Immature natural killer cell (primary cell): ENCODE data around the gene SEPTIN14. TPM values are rescaled to one million over a fixed set of nuclear protein-coding genes. Genes with fewer than 3 reads are reported as not detected.
"Not testable (repeated sequence)": the region's sequence is repeated elsewhere in the genome, so short reads cannot be mapped to it uniquely, and the experiment has no call there.

Experiments used
- DNase-seq, 3 donors: peaks; one replicate each; pipeline ENCODE4 v3.0.0; 2022; ENCODE audit warnings: mixed read lengths in 1 of 3
- H3K27ac Mint-ChIP-seq, 6 donors: one replicate each; pipeline ENCODE4 v1.8.0; 2020; ENCODE audit warnings: mixed read lengths in 6 of 6, mild to moderate bottlenecking in 5 of 6, inconsistent platforms in 4 of 6, moderate library complexity in 3 of 6
- H3K27me3 Mint-ChIP-seq, 3 donors: one replicate each; pipeline ENCODE4 v1.8.0; 2020 to 2021; ENCODE audit warnings: low read depth in 3 of 3, mild to moderate bottlenecking in 3 of 3, mixed read lengths in 3 of 3, moderate library complexity in 3 of 3, inconsistent platforms in 1 of 3
- H3K36me3 Mint-ChIP-seq, 3 donors: one replicate each; pipeline ENCODE4 v1.8.0; 2020; ENCODE audit warnings: mixed read lengths in 3 of 3, inconsistent platforms in 2 of 3, mild to moderate bottlenecking in 2 of 3
- H3K4me1 Mint-ChIP-seq, 2 donors: one replicate each; pipeline ENCODE4 v1.8.0; 2020; ENCODE audit warnings: inconsistent platforms in 2 of 2, mild to moderate bottlenecking in 2 of 2, mixed read lengths in 2 of 2, moderate library complexity in 1 of 2
- H3K4me3 Mint-ChIP-seq, 5 donors: one replicate each; pipeline ENCODE4 v1.8.0; 2020; ENCODE audit warnings: mild to moderate bottlenecking in 5 of 5, mixed read lengths in 5 of 5, inconsistent platforms in 3 of 5, moderate library complexity in 3 of 5
- H3K9me3 Mint-ChIP-seq, 6 donors: one replicate each; pipeline ENCODE4 v1.8.0; 2020; ENCODE audit warnings: mild to moderate bottlenecking in 6 of 6, mixed read lengths in 6 of 6, inconsistent platforms in 4 of 6, moderate library complexity in 3 of 6
- polyA plus RNA-seq, 3 donors: library from polyadenylated mRNA; unstranded; fragments of 300-500 nt; fragmentation: Illumina TruSeq; gene quantifications; one replicate each; pipeline ENCODE4 v1.2.3, GENCODE V29; 2021

SEPTIN14 gene
- polyA plus RNA-seq, result not detected

- DNase-seq, H3K27ac Mint-ChIP-seq, H3K4me3 Mint-ChIP-seq, H3K36me3 Mint-ChIP-seq, H3K9me3 Mint-ChIP-seq, H3K4me1 Mint-ChIP-seq, H3K27me3 Mint-ChIP-seq: not testable (repeated sequence)
Observed at GRCh38 chr7:55862652-55863051, at the start of gene SEPTIN14. Gene SEPTIN14, minus strand, starts transcription at chr7:55862752. Its CDS starts 756 bp downstream, at chr7:55861996.

GRCh38 chr7:55903985-55904759, 41.6 kb upstream of the SEPTIN14 start:
- peaks cover 0 to 4% (median 0%) of the 10 kb centered on the region in 3 donors for H3K27me3 Mint-ChIP-seq
- H3K9me3 Mint-ChIP-seq, result no peaks in the 10 kb centered on the region
- DNase-seq, result no peak
- H3K4me3 Mint-ChIP-seq, result no peak overlapping the region
- peaks cover 0 to 2% of the 10 kb centered on the region in 2 donors for H3K4me1 Mint-ChIP-seq
- H3K27ac Mint-ChIP-seq, result no peak overlapping the region
- peaks cover 0 to 9% (median 0%) of the 10 kb centered on the region in 3 donors for H3K36me3 Mint-ChIP-seq

GRCh38 chr7:55901059-55901458, 38.5 kb upstream of the SEPTIN14 start:
- not testable (repeated sequence) for H3K4me3 Mint-ChIP-seq, H3K9me3 Mint-ChIP-seq, H3K36me3 Mint-ChIP-seq, H3K4me1 Mint-ChIP-seq, H3K27ac Mint-ChIP-seq, H3K27me3 Mint-ChIP-seq, DNase-seq

- H3K27ac Mint-ChIP-seq, result no peak overlapping the region
- DNase-seq, result no peak
- H3K36me3 Mint-ChIP-seq, result no peaks in the 10 kb centered on the region
- no peak overlapping the region for H3K4me3 Mint-ChIP-seq
- H3K4me1 Mint-ChIP-seq, result no peaks in the 10 kb centered on the region
- no peaks in the 10 kb centered on the region for H3K9me3 Mint-ChIP-seq
- peaks cover 0 to 5% (median 3%) of the 10 kb centered on the region in 3 donors for H3K27me3 Mint-ChIP-seq
Observed at GRCh38 chr7:55898287-55898686, 35.7 kb upstream of the SEPTIN14 start.

GRCh38 chr7:55895021-55895420, 32.5 kb upstream of the SEPTIN14 start:
- Mint-ChIP-seq H3K27me3 (peaks cover 0 to 3% (median 3%) of the 10 kb centered on the region in 3 donors), H3K36me3 (no peaks in the 10 kb centered on the region), H3K4me1 (no peaks in the 10 kb centered on the region), H3K9me3 (no peaks in the 10 kb centered on the region), H3K27ac (no peak overlapping the region), H3K4me3 (no peak overlapping the region)
- DNase-seq, result no peak

GRCh38 chr7:55893940-55894339, 31.4 kb upstream of the SEPTIN14 start:
- no peaks in the 10 kb centered on the region for H3K9me3 Mint-ChIP-seq
- DNase-seq, result no peak
- H3K36me3 Mint-ChIP-seq, result no peaks in the 10 kb centered on the region
- H3K27me3 Mint-ChIP-seq, result peaks cover 0 to 5% (median 5%) of the 10 kb centered on the region in 3 donors
- no peak overlapping the region for H3K4me3 Mint-ChIP-seq
- no peaks in the 10 kb centered on the region for H3K4me1 Mint-ChIP-seq
- H3K27ac Mint-ChIP-seq, result no peak overlapping the region

GRCh38 chr7:55888378-55888777, 25.8 kb upstream of the SEPTIN14 start:
- peak overlapping the region; percentile 86 to 92 (median 90) for H3K4me3 Mint-ChIP-seq
- not testable (repeated sequence) for H3K36me3 Mint-ChIP-seq, H3K9me3 Mint-ChIP-seq, DNase-seq
- peak overlapping the region; percentile 78 to 92 (median 90) for H3K27ac Mint-ChIP-seq
- peaks cover 8 to 24% (median 20%) of the 10 kb centered on the region in 3 donors for H3K27me3 Mint-ChIP-seq
- peaks cover 7 to 11% of the 10 kb centered on the region in 2 donors for H3K4me1 Mint-ChIP-seq

- peaks cover 8 to 25% (median 20%) of the 10 kb centered on the region in 3 donors for H3K27me3 Mint-ChIP-seq
- peaks cover 7 to 11% of the 10 kb centered on the region in 2 donors for H3K4me1 Mint-ChIP-seq
- H3K9me3 Mint-ChIP-seq, result no peaks in the 10 kb centered on the region
- H3K27ac Mint-ChIP-seq, result peak overlapping the region; percentile 78 to 92 (median 90)
- H3K36me3 Mint-ChIP-seq, result no peaks in the 10 kb centered on the region
- DNase-seq, result peak in 2 of 3 donors; percentile 7 to 19
- H3K4me3 Mint-ChIP-seq, result peak overlapping the region; percentile 86 to 92 (median 90)
Observed at GRCh38 chr7:55887821-55888247, 25.3 kb upstream of the SEPTIN14 start.

- H3K27ac Mint-ChIP-seq, result no peak overlapping the region
- H3K36me3 Mint-ChIP-seq, result no peaks in the 10 kb centered on the region
- no peak for DNase-seq
- H3K4me3 Mint-ChIP-seq, result no peak overlapping the region
- H3K9me3 Mint-ChIP-seq, result no peaks in the 10 kb centered on the region
- peaks cover 8 to 25% (median 20%) of the 10 kb centered on the region in 3 donors for H3K27me3 Mint-ChIP-seq
- peaks cover 7 to 11% of the 10 kb centered on the region in 2 donors for H3K4me1 Mint-ChIP-seq
Observed at GRCh38 chr7:55884321-55884720, 21.8 kb upstream of the SEPTIN14 start.

GRCh38 chr7:55878691-55879090, 16.1 kb upstream of the SEPTIN14 start:
- H3K27me3 Mint-ChIP-seq, result peaks cover 1 to 4% (median 4%) of the 10 kb centered on the region in 3 donors
- DNase-seq, result no peak
- no peaks in the 10 kb centered on the region for H3K36me3 Mint-ChIP-seq
- no peak overlapping the region for H3K27ac Mint-ChIP-seq
- no peaks in the 10 kb centered on the region for H3K9me3 Mint-ChIP-seq
- no peak overlapping the region for H3K4me3 Mint-ChIP-seq
- no peaks in the 10 kb centered on the region for H3K4me1 Mint-ChIP-seq

- Mint-ChIP-seq H3K27me3 (peaks cover 0 to 4% (median 4%) of the 10 kb centered on the region in 3 donors), H3K4me1 (no peaks in the 10 kb centered on the region), H3K4me3 (no peak overlapping the region), H3K9me3 (no peaks in the 10 kb centered on the region), H3K27ac (no peak overlapping the region), H3K36me3 (no peaks in the 10 kb centered on the region)
- DNase-seq, result no peak
Observed at GRCh38 chr7:55877308-55877707, 14.8 kb upstream of the SEPTIN14 start.

GRCh38 chr7:55873765-55874164, 11.2 kb upstream of the SEPTIN14 start:
- H3K36me3 Mint-ChIP-seq, result no peaks in the 10 kb centered on the region
- no peak for DNase-seq
- peaks cover 2 to 9% (median 4%) of the 10 kb centered on the region in 3 donors for H3K27me3 Mint-ChIP-seq
- H3K27ac Mint-ChIP-seq, result no peak overlapping the region
- H3K9me3 Mint-ChIP-seq, result peaks cover 0 to 2% (median 0%) of the 10 kb centered on the region in 6 donors
- no peak overlapping the region for H3K4me3 Mint-ChIP-seq
- H3K4me1 Mint-ChIP-seq, result no peaks in the 10 kb centered on the region

- H3K36me3 Mint-ChIP-seq, result no peaks in the 10 kb centered on the region
- no peak for DNase-seq
- no peaks in the 10 kb centered on the region for H3K4me1 Mint-ChIP-seq
- no peak overlapping the region for H3K4me3 Mint-ChIP-seq
- peaks cover under 1 to 8% (median 2%) of the 10 kb centered on the region in 3 donors for H3K27me3 Mint-ChIP-seq
- peaks cover 0 to 2% (median 0%) of the 10 kb centered on the region in 6 donors for H3K9me3 Mint-ChIP-seq
- no peak overlapping the region for H3K27ac Mint-ChIP-seq
Observed at GRCh38 chr7:55871932-55872485, 9.5 kb upstream of the SEPTIN14 start.

GRCh38 chr7:55868989-55869388, 6.4 kb upstream of the SEPTIN14 start:
- not testable (repeated sequence) for DNase-seq, H3K4me1 Mint-ChIP-seq, H3K27ac Mint-ChIP-seq, H3K4me3 Mint-ChIP-seq, H3K36me3 Mint-ChIP-seq, H3K27me3 Mint-ChIP-seq, H3K9me3 Mint-ChIP-seq
